ENCODE measurements around the gene PRRT4.

PRRT4 gene

GRCh38 chr7:128407751-128408708, 46.5 kb upstream of the PRRT4 start (continued):
- peak; percentile 38; the same call in 1 of the 2 replicates for TF ChIP-seq PATZ1 (tag by site-specific recombination; IDR thresholded peaks at IDR 0.05)
- peak; percentile 58 for TF ChIP-seq WT1 (tag by site-specific recombination; IDR thresholded peaks at IDR 0.05)
- peak; percentile 71 for TF ChIP-seq EGR2 (tag by site-specific recombination; IDR thresholded peaks at IDR 0.05; ENCODE audit: low read depth)
- no peak for TF ChIP-seq ZFP41 (tag by site-specific recombination; IDR thresholded peaks at IDR 0.05; ENCODE audit: borderline replicate concordance)
- TF ChIP-seq GLIS2 (tag by site-specific recombination; IDR thresholded peaks at IDR 0.05): no peak
- TF ChIP-seq ZSCAN18 (tag by site-specific recombination; IDR thresholded peaks at IDR 0.05): no peak
- 0 out of 2 replicates have a peak, but pooled peaks have one; percentile 10 for TF ChIP-seq IKZF3 (tag by site-specific recombination; IDR thresholded peaks at IDR 0.05)
- TF ChIP-seq ZBTB7A (tag by site-specific recombination; IDR thresholded peaks at IDR 0.05; ENCODE audit: low read depth): no peak
- TF ChIP-seq ZNF792 (tag by site-specific recombination; IDR thresholded peaks at IDR 0.05): no peak
- peak; percentile 6; the same call in 1 of the 2 replicates for TF ChIP-seq SP2 (tag by site-specific recombination; IDR thresholded peaks at IDR 0.05)
- TF ChIP-seq AEBP2 (tag by site-specific recombination; IDR thresholded peaks at IDR 0.05; ENCODE audit: borderline replicate concordance): no peak
- TF ChIP-seq ZNF692 (tag by site-specific recombination; IDR thresholded peaks at IDR 0.05): no peak
- peak; percentile 90 for TF ChIP-seq ZNF341 (tag by site-specific recombination; IDR thresholded peaks at IDR 0.05; ENCODE audit: low read depth)

- ChIA-PET CTCF (interaction anchor here (2.3 to 6.1 kb wide), 3 partner anchors 9 to 54 kb away, joined by 9 to 68 read pairs (median 16); no protein-coding TSS in a partner anchor), POLR2A (no interaction called here)
- Histone ChIP-seq H3K36me3 (ENCODE audit: control insufficient read depth in 2 of 2, insufficient read depth in 1 of 2, low read length in 2 of 2) (peaks cover 4 to 10% of the 10 kb centered on the region in 2 experiments; a peak in 2 of 3 replicates), H3K27ac (ENCODE audit: extremely low read depth, low read depth, low read length) (no peak overlapping the region), H3K9me3 (ENCODE audit: control insufficient read depth, insufficient read depth, low read depth, low read length) (no peaks in the 10 kb centered on the region), H3K4me1 (ENCODE audit: control insufficient read depth, insufficient read depth, low read length) (no peaks in the 10 kb centered on the region; the same call in 1 of the 2 replicates), H3K4me3 (ENCODE audit: low read depth, low read length) (no peak overlapping the region)
- no peak for TF ChIP-seq ZNF341 (tag by site-specific recombination; IDR thresholded peaks at IDR 0.05; ENCODE audit: low read depth)
- TF ChIP-seq ZBTB48 (tag by site-specific recombination; IDR thresholded peaks at IDR 0.05): 0 out of 2 replicates have a peak, but pooled peaks have one; percentile 5
- TF ChIP-seq ZNF354C (tag by site-specific recombination; IDR thresholded peaks at IDR 0.05; ENCODE audit: borderline replicate concordance, low read depth): no peak
- TF ChIP-seq ZNF558 (tag by site-specific recombination; IDR thresholded peaks at IDR 0.05): no peak
- TF ChIP-seq GLIS2 (tag by site-specific recombination; IDR thresholded peaks at IDR 0.05): peak; percentile 73
- no peak for TF ChIP-seq ZNF133 (tag by site-specific recombination; IDR thresholded peaks at IDR 0.05)
- TF ChIP-seq ZNF266 (tag by site-specific recombination; IDR thresholded peaks at IDR 0.05; ENCODE audit: low read depth): no peak
- peak; percentile 78 for TF ChIP-seq PRDM10 (tag by site-specific recombination; IDR thresholded peaks at IDR 0.05)
- TF ChIP-seq ZBTB8A (tag by site-specific recombination; IDR thresholded peaks at IDR 0.05): no peak
- TF ChIP-seq ZNF514 (tag by site-specific recombination; IDR thresholded peaks at IDR 0.05): no peak
- TF ChIP-seq BCL6B (tag by site-specific recombination; IDR thresholded peaks at IDR 0.05): no peak
- TF ChIP-seq MYNN (tag by site-specific recombination; IDR thresholded peaks at IDR 0.05; ENCODE audit: borderline replicate concordance): no peak
Measured at GRCh38 chr7:128407233-128407589, 45.7 kb upstream of the PRRT4 start.
